ENCODE data around the gene FA2H.
"Not testable (repeated sequence)": the region's sequence is repeated elsewhere in the genome, so short reads cannot be mapped to it uniquely, and the experiment has no call there.

The FA2H gene

DNA sequence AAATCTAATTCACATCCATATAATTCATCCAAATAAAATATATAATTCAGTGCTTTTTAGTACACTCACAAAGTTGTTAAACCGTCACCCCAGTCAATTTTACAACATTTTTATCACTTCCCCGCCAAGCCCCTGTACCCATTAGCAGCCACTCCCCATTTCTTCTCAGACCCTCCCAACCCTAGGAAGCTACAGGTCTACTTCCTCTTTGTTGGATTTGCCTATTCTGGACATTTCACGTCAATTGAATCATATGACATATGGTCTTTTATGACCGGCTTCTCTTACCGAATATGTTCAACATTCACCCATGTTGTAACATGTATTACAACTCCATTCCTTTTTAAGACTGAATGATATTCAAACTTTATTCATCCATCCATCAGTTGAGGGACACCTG lies 54.0 kb downstream of the FA2H start:
- no peak for DNase-seq

DNA sequence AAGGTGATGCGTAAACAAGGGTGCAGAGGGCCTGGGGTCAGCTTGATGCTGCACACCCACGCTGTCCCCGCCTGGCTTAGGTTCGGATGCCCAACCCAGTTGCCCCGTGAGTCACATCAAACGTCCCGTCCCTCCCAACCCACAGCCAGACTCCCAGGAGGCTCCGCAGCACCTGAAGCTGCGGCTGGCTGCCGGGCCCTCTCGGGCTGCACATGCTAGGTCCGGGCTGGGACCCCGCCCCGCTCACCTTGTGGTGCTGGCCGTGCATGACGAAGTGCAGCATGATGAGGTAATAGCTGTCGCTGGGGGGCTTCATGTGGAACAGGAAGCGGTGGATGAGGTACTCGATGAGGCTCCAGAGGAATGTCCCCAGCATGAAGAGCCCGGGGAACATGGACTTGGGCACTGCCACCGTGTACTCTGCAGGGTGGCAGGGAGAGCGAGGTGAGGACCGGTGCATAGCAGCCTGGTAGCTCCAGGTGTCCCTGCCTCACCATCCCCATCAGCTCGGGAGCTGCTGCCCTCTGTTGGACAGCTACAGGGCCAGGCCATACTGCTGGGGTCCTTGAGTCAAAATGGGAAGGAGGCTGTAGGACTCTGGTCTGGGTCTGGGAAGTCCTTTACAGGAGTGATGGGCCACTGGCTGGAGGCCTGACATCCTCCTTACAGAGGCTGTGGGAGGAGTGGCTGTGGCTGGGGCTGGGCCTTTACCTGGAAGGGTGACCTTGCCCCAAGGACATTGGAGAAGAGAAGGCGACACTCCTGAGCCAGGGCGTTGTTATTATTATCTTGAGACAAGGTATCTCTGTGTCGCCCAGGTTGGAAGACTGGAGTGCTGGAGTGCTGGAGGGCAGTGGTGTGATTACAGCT lies 55.6 kb downstream of the FA2H start:
- no peak for DNase-seq

DNA sequence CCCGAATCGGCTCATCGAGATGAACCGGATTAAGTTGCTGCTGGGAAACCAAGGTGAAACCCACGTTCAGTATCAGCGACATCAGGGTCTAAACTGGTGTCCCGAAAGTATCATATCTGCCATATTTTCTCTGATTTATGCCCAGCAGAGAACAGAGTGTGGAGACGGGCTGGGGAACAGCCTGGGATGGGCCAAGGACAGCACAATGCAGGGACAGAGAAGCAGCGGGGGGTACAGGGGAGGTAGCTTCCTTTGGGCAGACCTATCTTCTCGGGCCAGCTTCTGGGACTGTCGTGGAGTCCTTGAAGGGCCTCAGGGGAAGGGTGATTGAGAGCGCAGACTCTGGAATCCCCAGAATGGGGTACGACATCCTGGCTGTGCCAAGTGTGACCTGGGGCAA lies 56.5 kb downstream of the FA2H start:
- DNase-seq, result no peak

DNA sequence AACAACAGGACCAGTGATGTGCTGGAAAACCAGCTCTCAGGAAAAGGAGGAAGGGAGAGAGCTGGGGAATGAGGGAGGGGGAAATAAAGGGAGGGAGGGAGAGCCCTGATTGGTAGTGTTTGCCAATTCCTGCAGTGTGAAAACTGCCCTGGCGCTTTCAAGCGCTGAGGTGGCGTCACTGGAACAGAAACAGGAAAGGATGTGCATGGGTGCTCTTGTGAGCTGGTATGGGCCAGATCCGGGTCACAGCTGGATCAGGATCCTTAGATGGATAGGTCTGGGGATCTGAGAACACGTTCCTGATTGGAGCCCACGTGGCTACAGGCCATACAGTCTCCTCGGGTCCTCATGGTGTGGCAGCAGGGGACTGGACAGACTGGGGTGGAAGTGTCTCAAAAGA lies 57.3 kb downstream of the FA2H start:
- DNase-seq, result no peak

DNA sequence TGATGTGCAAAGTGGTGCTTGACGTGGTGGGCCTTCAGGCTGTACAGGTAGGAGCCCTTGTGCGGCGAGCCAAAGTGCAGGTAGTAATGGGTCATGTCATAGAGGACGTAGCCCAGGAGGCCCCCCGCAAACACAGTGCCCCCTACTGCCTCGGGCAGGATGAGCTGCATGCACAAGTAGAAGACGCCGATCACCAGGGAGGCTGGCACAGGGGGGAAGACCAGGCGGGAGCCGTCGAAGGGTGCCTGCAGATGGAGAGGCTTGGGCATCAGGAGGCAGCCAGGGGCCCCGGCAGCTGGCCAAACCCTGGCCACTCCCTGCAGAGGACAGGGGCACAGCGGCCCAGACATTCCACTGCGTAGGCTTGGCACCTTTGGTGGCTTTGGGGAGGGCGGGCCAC lies 58.3 kb downstream of the FA2H start:
- no peak for DNase-seq

DNA sequence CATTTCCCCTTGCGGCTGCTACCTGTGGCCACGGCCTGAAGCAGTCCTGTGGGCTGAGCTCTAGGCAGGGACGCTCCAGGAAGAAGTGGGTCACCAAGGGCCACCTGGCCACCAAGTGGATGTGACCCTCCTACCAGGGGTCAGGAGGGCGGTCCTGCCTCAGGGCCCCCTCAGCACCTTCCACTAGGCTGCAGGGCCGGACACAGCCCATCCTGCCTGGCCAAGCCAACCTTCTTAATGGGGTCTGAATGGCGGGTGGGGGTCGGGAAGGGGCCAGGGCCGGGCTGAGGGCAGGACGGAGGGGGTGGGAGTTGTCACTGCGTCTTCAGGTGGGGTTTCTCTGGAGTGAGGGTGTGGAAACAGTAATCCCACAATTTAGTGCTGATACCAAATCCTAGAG lies 60.7 kb downstream of the FA2H start:
- no peak for DNase-seq

DNA sequence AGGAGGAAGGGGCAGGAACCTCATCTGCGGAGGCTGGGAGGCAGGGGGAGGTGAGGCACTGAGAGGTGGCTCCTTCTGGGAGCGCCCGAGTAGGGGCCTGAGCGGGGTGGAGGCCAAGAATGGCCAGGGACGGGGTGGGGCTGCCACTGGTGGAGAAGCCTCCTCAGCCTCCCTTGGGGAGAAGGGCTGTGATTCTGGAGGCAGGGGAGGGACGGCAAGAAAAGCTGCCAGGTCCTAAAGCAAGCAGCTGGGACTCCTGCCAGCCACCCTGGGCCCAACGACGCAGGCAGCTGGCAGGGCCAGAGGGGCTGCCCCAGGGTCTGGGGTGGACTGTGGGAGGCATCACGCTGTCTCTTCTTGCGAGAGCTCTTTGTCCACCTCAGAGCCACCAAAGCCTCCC lies 61.3 kb downstream of the FA2H start:
- no peak for DNase-seq

DNA sequence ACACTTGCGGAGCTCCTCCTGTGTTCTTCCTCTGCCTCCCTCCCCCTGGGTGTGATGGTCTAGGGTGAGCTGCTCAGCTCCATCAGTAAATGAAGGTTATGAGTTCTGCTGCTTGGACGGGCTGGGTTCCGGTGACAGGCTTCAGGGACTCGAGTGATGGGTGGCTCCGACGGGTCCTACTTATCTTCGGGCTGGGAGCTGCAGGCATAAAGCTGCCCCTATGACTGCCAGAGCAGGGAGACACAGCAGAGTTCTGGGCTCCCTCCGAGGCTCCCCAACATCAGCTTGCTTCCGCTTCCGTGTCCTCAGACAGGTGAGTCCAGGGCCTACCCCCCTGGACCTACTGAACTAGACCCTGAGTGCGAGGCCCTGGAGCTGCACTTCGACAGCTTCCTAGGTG lies 62.7 kb downstream of the FA2H start:
- DNase-seq, result no peak

DNA sequence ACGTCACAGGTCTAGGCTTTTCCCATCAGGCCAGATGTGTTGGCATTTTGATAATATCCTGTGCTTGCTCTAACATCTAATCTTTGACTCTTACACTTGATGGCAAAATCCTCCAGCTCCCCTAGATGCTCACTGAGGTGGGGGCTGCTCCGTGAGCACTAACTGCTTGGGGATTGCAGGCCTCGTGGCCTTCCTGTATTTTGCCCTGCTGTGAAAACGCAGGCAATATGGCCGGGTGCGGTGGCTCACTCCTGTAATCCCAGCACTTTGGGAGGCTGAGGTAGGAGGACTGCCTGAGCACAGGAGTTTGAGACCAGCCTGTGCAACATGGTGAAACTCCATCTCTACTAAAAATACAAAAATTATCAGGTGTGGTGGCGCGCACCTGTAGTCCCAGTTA lies 64.2 kb downstream of the FA2H start:
- DNase-seq, result no peak

DNA sequence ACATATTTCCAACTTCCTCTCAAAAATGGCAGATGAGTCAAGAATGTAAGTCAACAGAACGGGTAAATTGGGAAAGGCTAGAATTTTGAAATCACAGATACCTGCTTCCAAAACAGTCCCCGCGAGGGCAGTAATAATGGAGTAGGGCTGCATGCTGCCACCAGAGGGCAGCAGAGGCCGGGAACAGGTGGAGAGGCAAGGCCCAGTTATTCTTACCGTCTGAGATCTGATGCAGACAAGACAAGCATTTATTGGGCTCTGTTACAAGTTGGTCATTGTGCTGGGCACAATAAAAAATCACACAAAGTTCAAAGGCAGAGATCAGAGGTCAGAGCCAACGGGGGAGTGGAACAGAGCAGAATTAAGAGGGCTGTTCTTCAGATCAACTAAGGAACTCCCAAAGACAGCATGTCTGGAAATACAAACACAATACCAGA lies 65.2 kb downstream of the FA2H start:
- peak; percentile 56 for DNase-seq

DNA sequence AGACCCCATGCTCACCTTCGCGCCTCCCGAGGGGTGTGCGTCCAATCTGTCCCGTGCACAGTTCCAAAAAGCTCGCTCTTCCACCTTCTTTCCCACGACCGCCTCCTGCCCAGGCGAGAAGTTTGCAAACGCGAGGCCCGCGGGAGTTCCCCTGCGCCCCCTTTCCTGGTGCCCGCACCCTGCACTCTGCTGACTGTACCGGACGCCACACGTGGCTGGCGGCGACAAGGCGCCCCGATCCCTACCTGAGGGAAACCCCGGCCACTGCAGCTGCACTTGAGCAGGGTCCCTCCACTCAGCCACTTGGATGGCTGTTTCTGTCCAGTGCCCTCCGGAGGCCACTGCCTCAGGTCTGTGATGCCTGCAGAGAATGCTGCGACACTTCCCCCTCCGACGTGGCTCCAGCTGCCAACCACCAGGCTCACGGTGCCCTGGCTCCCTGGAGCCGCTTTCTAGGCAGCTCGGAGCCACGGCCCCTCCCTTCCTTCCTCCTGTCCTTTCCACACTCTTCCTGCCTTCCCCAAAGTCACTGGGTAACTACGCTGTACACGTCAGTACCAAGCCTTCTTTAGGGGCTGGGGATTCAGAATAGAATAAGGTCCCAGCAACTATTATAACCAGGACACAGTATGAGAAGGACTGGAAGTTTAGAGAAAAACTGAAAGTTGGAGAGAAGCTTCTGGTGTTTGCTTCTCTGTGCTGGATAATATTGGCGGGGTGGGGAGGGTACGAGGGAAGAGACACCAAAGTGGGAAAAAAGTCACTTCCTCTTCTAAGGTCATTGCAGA lies 74.0 kb downstream of the FA2H start, which contains the start of gene MLKL:
Gene MLKL, minus strand, starts transcription at position 425 of the 788 bp plus-strand sequence. CDS start 5,105 bp downstream, outside the sequence.
- DNase-seq, result peak; percentile 19

DNA sequence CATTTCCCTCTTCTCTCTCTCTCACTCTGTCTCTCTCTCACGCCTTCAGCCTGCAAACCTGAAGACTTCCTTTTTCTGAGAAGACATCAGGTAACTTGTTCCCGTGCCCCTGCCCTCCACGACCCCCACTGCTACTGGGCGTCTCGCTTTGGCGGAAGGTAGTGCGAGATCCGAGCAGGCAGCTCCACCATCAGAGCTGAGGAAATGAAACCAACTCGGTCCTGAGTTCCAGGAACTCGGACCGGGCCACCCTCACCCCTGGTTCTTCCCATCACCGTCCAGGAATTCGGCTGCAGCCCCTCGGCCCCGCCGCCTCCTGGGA lies 74.5 kb downstream of the FA2H start:
- DNase-seq, result no peak

DNA sequence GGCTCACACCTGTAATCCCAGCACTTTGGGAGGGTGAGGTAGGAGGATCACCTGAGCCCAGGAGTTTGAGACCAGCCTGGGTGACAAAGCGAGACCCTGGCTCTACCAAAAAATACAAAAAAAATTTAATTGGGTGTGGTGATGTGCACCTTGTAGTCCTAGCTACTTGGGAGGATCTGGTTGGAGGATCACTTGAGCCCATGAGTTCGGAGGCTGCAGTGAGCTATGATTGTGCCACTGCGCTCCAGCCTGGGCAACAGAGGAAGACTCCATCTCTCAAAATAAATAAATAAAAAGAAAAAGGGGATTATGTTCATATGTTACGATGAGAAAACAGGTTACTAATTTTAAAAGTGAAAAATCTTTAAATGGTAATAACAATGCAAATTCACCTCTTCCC lies 75.0 kb downstream of the FA2H start:
- DNase-seq, result no peak

DNA sequence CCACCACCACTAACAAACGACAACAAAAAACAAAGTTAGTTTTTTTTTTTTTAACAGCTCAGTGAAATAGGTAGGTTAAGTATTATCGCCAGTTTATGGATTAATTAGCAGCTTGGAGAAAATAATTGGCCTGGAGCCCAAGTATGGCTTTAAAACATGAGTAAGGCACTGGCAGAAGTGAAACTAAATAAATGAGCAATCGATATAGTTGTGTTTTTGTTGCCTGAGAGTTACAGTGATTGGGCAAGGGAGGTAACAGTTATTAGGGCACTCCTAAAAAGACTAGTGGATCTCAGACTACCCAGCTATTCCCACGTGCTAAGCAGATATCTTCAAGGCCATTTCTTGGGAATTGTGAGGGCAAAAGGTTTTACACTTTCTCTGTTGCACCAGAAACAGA lies 76.4 kb downstream of the FA2H start:
- no peak for DNase-seq

DNA sequence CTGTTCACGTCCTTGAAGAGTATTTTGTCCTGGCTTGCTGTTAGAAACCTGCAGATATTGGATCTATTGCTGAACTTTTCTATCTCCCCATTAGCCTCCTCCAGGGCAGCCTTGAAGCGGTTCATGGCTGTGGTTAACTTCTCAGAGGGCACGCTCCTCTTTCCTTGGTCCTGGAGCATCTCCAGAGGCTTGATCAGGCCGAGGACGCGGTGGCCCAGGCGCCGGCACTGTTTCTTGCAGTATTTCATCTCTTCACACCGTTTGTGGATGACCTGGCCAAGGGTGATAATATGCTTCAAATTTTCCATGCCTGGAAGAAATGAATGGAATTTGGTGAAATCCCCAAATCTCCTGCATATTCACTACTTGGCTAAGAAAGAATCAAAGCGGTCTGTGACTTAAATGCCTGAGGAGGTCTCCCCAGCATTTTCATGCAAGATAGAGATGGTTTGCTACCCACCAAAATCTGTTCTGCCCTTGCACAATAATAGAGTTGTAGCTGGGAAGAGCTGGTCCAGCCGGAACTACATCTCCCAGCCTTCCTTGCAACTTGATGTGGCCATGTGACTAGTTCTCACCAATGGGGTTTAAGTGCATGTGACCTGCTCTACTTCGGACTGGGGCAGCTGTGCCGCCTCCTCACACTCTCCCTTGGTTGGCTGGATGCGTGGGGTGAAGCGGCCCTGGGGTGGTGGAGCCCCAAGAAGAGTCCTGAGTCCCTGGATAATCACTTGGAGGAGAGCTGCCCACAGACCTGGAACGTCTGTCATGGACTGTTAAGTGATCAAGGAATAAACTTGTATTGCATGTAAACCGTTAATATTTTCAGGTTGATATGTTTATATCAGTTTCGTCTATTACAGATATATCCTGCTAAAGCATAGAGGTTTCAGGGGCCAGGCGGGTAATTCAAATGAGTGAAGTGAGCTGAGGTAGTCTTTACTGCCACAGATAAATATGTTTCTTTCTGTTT lies 78.9 kb downstream of the FA2H start:
- peak; percentile 55 for DNase-seq

DNA sequence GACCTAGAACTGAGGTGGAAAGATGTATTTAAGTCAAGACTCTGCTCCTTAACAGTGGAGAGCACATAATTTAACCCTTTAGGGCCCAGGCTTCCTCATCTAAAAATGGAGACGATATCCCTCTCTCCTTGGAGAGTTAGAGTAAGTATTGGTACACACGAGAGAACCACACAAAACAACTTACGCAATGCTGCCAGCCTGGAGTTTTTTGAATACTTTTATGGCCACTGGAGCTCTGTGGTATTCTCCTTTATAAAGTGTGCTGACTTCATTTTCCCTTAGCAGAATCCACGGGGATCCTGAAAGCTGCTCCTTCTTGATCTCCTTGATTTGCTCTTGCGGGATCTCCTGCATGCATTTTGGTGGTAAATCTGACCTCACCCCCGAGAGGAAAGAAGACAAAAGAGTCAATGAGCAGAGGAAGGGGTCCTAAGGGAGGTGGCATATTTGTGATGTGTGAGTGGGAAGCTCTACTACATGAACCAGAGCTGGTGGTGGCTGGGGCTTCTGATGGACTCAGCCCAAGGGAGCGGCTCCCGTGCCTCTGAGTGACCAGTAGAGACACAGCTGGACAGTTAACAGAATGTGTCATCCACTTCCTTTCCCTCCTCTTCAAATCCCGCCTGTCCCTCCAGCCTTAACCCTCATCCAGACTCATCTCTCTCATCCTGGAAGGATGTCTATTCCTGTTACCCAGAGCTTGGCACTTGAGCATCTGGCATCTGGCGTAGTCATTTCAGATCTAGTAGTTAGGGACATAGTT lies 83.3 kb downstream of the FA2H start:
- no peak for DNase-seq

DNA sequence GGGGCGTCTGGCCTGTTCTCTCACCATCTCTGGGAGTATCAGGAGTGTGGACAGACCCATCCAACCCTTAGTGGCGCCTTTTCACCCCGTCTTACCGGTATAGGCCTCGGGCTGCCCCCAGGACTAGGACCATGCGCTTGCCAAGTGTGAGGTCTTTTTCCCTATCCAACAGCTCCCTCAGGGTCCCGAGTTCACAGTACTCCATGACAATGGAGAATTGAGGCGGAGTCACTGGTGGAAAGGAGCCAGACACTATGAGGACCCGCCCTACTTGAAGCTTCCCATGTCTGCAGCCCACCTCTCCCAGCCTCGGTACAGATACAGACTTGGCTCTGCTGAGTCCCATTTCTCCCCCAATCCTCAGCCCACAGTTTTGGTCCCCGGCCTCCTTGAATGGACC lies 92.1 kb downstream of the FA2H start:
- DNase-seq, result no peak

DNA sequence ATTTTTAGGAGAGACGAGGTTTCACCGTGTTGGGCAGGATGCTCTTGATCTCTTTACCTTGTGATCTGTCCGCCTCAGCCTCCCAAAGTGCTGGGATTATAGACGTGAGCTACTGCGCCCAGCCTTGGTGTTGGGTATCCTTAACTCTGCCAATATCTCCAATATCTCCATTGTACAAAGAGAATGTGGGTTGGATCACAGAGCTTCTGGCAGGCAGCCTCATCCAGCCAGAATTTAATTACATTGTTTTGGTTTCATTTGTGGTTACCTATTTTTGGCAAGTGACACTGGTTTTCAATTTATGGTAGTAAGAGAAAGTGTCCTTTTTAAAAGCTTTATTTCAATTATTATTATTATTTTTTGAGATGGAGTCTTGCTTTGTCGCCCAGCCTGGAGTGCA lies 93.9 kb downstream of the FA2H start:
- DNase-seq, result no peak

DNA sequence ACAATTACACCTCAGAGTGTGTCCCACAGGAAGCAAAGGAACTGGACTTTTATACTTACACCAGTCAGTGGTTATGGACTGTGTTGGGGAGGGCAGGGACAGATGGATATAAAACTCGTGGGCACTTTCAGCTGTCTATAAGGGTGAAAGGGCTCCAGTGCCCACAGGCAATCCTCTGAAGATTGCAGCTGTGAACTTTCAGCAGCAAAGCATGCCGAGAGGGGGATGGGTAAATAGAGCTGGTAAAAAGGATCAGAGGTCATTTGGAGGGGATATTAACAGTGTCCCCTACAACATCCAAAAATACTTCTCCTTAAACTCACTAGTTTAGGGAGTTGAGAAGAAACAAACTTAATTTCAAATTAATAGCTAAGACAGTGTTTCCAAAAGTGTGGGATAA lies 94.6 kb downstream of the FA2H start:
- DNase-seq, result no peak

DNA sequence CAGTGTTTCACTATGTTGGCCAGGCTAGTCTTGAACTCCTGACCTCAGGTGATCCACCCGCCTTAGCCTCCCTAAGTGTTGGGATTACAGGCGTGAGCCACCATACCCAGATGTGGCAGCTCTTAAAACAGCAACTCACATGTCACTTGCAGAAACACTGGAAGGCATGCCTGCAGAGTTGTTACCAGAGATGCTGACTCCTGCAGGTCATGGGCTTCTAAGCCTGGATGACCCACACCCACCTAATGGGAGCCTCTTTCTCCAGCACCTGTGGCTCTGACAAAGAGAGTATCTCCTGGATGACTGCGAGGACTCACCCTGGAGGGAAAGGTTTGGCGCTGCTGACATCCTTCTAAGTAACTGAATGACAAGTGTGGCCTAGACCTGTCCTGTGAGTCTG lies 96.8 kb downstream of the FA2H start:
- no peak for DNase-seq

DNA sequence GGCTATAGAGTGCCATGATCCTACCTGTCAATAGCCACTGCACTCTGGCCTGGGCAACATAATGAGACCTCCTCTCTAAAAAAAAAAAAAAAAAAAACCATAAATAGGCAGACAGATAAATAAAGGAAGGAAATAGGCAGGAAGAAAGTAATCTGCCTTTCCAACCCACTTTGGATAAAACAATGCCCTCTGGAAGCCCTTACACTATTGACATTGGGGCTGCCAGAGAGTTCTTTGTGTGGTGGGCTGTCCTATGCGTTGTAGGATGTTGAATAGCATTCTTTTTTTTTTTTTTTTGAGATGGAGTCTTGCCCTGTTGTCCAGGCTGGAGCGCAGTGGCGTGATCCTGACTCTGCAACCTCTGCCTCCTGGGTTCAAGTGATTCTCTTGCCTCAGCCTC lies 100.7 kb downstream of the FA2H start:
- DNase-seq, result no peak

DNA sequence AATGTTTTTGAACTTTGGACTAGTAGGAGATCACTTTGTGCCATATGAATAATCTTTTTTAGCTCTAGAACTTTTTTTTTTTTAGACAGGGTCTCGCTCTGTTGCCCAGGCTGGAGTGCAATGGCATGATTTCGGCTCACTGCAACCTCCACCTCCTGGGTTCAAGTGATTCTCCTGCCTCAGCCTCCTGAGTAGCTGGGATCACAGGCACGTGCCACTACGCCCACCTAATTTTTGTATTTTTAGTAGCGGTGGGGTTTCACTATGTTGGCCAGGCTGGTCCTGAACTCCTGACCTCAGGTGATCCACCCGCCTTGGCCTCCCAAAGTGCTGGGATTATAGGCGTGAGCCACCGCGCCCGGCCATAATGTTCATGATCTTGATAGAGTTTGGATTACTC lies 105.7 kb downstream of the FA2H start:
- not testable (repeated sequence) for DNase-seq
